ENCODE measurements around the gene TMEM38B. TPM values are rescaled to one million over a fixed set of nuclear protein-coding genes. Genes with fewer than 3 reads are reported as not detected.
"Not testable (repeated sequence)": the region's sequence is repeated elsewhere in the genome, so short reads cannot be mapped to it uniquely, and the experiment has no call there.

Gene TMEM38B
- total and polyA plus RNA-seq, 7 donors = 33.9 to 129 (median 69.8) TPM

DNA sequence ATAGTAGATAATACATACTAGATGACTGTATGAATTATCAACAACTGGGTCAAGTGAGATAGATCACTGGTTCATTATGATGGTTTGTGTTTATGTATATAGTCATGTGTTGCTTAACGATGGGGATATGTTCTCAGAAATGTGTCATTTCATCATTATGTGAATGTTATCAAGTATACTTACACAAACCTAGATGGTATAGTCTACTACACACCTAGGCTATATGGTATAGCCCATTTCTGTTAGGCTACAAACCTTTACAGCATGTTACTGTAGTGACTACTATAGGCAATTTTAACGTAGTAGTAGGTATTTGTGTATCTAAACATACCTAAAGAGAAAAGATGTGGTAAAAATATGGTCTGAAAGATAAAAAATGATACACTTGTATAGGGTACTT lies 31.0 kb downstream of the TMEM38B start:
- intact Hi-C loops (cut with DNase I) = no loop called here
- peaks cover 3 to 63% of the 10 kb centered on the region in 2 donors for H3K36me3 ChIP-seq (ENCODE audit: insufficient read depth in 1 of 2, low read depth in 1 of 2)
- H3K4me1 ChIP-seq = no peaks in the 10 kb centered on the region
- no peak overlapping the region for H3K27ac ChIP-seq
- DNase-seq = no peak
- H3K27me3 ChIP-seq (ENCODE audit: insufficient read depth in 3 of 3, low read length in 2 of 3) = no peaks in the 10 kb centered on the region
- no peak overlapping the region for H3K4me3 ChIP-seq
- ATAC-seq = peak in 1 of 4 donors; percentile 36
- no peaks in the 10 kb centered on the region for H3K9me3 ChIP-seq
- TF ChIP-seq, protein P1, sequence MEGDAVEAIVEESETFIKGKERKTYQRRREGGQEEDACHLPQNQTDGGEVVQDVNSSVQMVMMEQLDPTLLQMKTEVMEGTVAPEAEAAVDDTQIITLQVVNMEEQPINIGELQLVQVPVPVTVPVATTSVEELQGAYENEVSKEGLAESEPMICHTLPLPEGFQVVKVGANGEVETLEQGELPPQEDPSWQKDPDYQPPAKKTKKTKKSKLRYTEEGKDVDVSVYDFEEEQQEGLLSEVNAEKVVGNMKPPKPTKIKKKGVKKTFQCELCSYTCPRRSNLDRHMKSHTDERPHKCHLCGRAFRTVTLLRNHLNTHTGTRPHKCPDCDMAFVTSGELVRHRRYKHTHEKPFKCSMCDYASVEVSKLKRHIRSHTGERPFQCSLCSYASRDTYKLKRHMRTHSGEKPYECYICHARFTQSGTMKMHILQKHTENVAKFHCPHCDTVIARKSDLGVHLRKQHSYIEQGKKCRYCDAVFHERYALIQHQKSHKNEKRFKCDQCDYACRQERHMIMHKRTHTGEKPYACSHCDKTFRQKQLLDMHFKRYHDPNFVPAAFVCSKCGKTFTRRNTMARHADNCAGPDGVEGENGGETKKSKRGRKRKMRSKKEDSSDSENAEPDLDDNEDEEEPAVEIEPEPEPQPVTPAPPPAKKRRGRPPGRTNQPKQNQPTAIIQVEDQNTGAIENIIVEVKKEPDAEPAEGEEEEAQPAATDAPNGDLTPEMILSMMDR (IDR thresholded peaks at IDR 0.05) = no peak
- WGBS, 3 donors = 92 to 99% (median 95%) methylated on average over 2 of the region's 2 CpGs

DNA sequence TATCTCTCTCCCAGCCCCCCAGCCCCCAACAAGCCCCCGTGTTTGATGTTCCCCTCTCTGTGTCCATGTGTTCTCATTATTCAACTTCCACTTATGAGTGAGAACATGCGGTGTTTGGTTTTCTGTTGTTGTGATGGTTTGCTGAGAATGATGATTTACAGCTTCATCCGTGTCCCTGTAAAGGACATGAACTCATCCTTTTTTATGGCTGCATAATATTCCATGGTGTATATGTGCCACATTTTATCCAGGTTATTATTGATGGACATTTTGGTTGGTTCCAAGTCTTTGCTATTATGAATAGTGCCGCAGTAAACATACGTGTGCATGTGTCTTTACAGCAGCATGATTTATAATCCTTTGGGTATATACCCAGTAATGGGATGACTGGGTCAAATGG lies 33.9 kb downstream of the TMEM38B start:
- peaks cover 3 to 57% of the 10 kb centered on the region in 2 donors for H3K36me3 ChIP-seq (ENCODE audit: insufficient read depth in 1 of 2, low read depth in 1 of 2)
- H3K27me3 ChIP-seq (ENCODE audit: insufficient read depth in 3 of 3, low read length in 2 of 3); intact Hi-C loops (cut with DNase I); H3K9me3 ChIP-seq; ATAC-seq; H3K4me1 ChIP-seq; DNase-seq; H3K4me3 ChIP-seq; H3K27ac ChIP-seq: not testable (repeated sequence)
- 96 to 99% (median 98%) methylated on average over 5 of the region's 5 CpGs for WGBS, 3 donors

DNA sequence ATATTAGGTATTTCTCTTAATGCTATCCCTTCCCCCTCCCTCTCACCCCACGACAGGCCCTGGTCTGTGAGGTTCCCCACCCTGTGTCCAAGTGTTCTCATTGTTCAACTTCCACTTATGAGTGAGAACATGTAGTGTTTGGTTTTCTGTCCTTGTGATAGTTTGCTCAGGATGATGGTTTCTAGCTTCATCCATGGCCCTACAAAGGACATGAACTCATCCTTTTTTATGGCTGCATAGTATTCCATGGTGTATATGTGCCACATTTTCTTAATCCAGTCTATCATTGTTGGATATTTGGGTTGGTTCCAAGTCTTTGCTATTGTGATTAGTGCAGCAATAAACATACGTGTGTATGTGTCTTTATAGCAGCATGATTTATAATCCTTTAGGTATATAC lies 37.1 kb downstream of the TMEM38B start:
- Histone ChIP-seq H3K36me3 (ENCODE audit: insufficient read depth in 1 of 2, low read depth in 1 of 2) (peaks cover 0 to 43% of the 10 kb centered on the region in 2 donors), H3K9me3 (peaks cover 26% of the 10 kb centered on the region)
- ATAC-seq; intact Hi-C loops (cut with DNase I); H3K4me3 ChIP-seq; H3K27ac ChIP-seq; DNase-seq; H3K27me3 ChIP-seq (ENCODE audit: insufficient read depth in 3 of 3, low read length in 2 of 3); H3K4me1 ChIP-seq: not testable (repeated sequence)
- 95 to 98% (median 96%) methylated on average over 1 to 2 of the region's 2 CpGs for WGBS, 3 donors

- Histone ChIP-seq H3K4me3 (no peak overlapping the region), H3K27me3 (ENCODE audit: insufficient read depth in 3 of 3, low read length in 2 of 3) (no peaks in the 10 kb centered on the region), H3K9me3 (peaks cover 31% of the 10 kb centered on the region), H3K27ac (no peak overlapping the region), H3K36me3 (ENCODE audit: insufficient read depth in 1 of 2, low read depth in 1 of 2) (peaks cover 0 to 46% of the 10 kb centered on the region in 2 donors), H3K4me1 (no peaks in the 10 kb centered on the region)
- TF ChIP-seq, protein P1 (IDR thresholded peaks at IDR 0.05) = no peak
- intact Hi-C loops (cut with DNase I) = no loop called here
- DNase-seq = no peak
- no peak for ATAC-seq
Observed at GRCh38 chr9:105735366-105735765, 41.0 kb downstream of the TMEM38B start.

- Histone ChIP-seq H3K4me1 (no peaks in the 10 kb centered on the region), H3K36me3 (ENCODE audit: insufficient read depth in 1 of 2, low read depth in 1 of 2) (peaks cover 0 to 56% of the 10 kb centered on the region in 2 donors), H3K4me3 (no peak overlapping the region), H3K9me3 (peaks cover 31% of the 10 kb centered on the region), H3K27me3 (ENCODE audit: insufficient read depth in 3 of 3, low read length in 2 of 3) (no peaks in the 10 kb centered on the region), H3K27ac (no peak overlapping the region)
- DNase-seq = no peak
- TF ChIP-seq, protein P1 (IDR thresholded peaks at IDR 0.05) = no peak
- 95 to 100% (median 98%) methylated on average over 4 of the region's 4 CpGs for WGBS, 3 donors
- ATAC-seq = peak in 3 of 4 donors; percentile 12 to 39 (median 20)
- intact Hi-C loops (cut with DNase I) = no loop called here
Observed at GRCh38 chr9:105737205-105737604, 42.9 kb downstream of the TMEM38B start.

DNA sequence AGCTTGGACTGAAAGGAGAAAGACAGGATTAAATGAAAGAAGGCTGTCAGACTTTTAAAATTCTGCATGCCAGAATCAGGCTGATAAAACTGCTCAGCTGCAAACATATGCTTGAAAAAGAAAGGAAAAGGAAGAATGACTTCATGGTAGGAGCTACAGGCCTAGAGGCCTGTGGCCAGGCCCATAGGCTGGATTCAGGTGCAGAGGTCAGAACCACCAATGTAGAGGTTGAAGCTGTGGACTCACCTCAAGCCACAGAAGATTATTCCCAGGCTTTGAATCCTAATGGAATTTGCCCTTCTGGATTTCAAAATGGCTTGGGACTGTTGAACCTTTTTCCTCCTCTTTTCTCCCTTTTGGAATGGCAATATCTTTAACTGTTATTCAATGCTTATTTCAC lies 47.7 kb downstream of the TMEM38B start:
- Histone ChIP-seq H3K9me3 (no peaks in the 10 kb centered on the region), H3K36me3 (ENCODE audit: insufficient read depth in 1 of 2, low read depth in 1 of 2) (peaks cover 0 to 38% of the 10 kb centered on the region in 2 donors), H3K4me3 (no peak overlapping the region), H3K4me1 (no peaks in the 10 kb centered on the region), H3K27me3 (ENCODE audit: insufficient read depth in 3 of 3, low read length in 2 of 3) (no peaks in the 10 kb centered on the region), H3K27ac (no peak overlapping the region)
- intact Hi-C loops (cut with DNase I) = no loop called here
- DNase-seq (no peak), ATAC-seq (peak in 1 of 4 donors; percentile 38)
- TF ChIP-seq, protein P1 (IDR thresholded peaks at IDR 0.05) = no peak

DNA sequence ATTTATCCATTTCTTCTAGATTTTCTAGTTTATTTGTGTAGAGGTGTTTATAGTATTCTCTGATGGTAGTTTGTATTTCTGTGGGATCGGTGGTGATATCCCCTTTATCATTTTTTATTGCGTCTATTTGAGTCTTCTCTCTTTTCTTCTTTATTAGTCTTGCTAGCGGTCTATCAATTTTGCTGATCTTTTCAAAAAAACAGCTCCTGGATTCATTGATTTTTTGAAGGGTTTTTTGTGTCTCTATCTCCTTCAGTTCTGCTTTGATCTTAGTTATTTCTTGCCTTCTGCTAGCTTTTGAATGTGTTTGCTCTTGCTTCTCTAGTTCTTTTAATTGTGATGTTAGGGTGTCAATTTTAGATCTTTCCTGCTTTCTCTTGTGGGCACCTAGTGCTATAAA lies 53.0 kb downstream of the TMEM38B start:
- ATAC-seq; intact Hi-C loops (cut with DNase I): not testable (repeated sequence)
- 99 to 100% (median 100%) methylated on average over 1 to 2 of the region's 3 CpGs for WGBS, 3 donors

More for the DNA sequence above, 53.0 kb downstream of the TMEM38B start:
- not testable (repeated sequence) for H3K27ac ChIP-seq; DNase-seq; H3K4me1 ChIP-seq; H3K9me3 ChIP-seq; H3K27me3 ChIP-seq (ENCODE audit: insufficient read depth in 3 of 3, low read length in 2 of 3); H3K4me3 ChIP-seq
- H3K36me3 ChIP-seq (ENCODE audit: insufficient read depth in 1 of 2, low read depth in 1 of 2) = peaks cover 0 to 43% of the 10 kb centered on the region in 2 donors

All from psoas muscle (tissue), 8 donors.